Spinal cord (tissue), 10 donors: ENCODE data around the gene UNC79. TPM values are rescaled to one million over a fixed set of nuclear protein-coding genes. Genes with fewer than 3 reads are reported as not detected.
"Not testable (repeated sequence)": the region's sequence is repeated elsewhere in the genome, so short reads cannot be mapped to it uniquely, and the experiment has no call there.

Source experiments
- DNase-seq, 6 donors: peaks; one replicate each; pipeline versions ENCODE4 v3.0.0 to v3.0.0-alpha.2; 2013 to 2015; ENCODE audit warnings: low spot score in 6 of 6, low read depth in 4 of 6
- H3K27ac ChIP-seq: one replicate; pipeline ENCODE4 v1.5.1; 2013; ENCODE audit warnings: low read depth, low read length, control low read depth
- H3K27me3 ChIP-seq: one replicate; pipeline ENCODE4 v1.6.1; 2013; ENCODE audit warnings: low read length; ENCODE audit not compliant: control insufficient read depth, insufficient read depth
- H3K36me3 ChIP-seq: one replicate; pipeline ENCODE4 v1.6.1; 2013; ENCODE audit warnings: low read length; ENCODE audit not compliant: control insufficient read depth, insufficient read depth
- H3K4me1 ChIP-seq: one replicate; pipeline ENCODE4 v1.6.1; 2013; ENCODE audit warnings: low read length; ENCODE audit not compliant: control insufficient read depth, insufficient read depth
- H3K4me3 ChIP-seq: one replicate; pipeline ENCODE4 v1.5.1; 2013; ENCODE audit warnings: low read depth, low read length, control low read depth
- H3K9me3 ChIP-seq: one replicate; pipeline ENCODE4 v1.6.1; 2013; ENCODE audit warnings: low read length; ENCODE audit not compliant: control insufficient read depth, insufficient read depth
- WGBS: methylation state at CpG from one replicate; pipeline ENCODE4 v1.1.5; 2013; ENCODE audit warnings: missing lambda C conversion rate; ENCODE audit not compliant: insufficient coverage; 5-methylcytosine and 5-hydroxymethylcytosine counted together
- polyA plus RNA-seq, 2 donors: library from polyadenylated mRNA; unstranded; fragments of 120-200 nt; gene quantifications; one replicate each; pipeline ENCODE4 v1.2.1, GENCODE V29; 2013; ENCODE audit not compliant: insufficient read length in 2 of 2
- total RNA-seq, 2 donors: library from RNA; depleted of rRNA in 1 of 2; stranded (reverse); fragments of 120-200 nt in 1 of 2; fragments of >200 nt in 1 of 2; gene quantifications; one replicate each; pipeline versions ENCODE4 v1.2.3 to v1.2.4, GENCODE V29; 2013 to 2014
- donor health status: healthy.

Gene UNC79
- total and polyA plus RNA-seq, 4 donors = 7.9 to 20.7 (median 15.1) TPM

GRCh38 chr14:93480867-93481266 lies 50.1 kb downstream of the UNC79 start:
- no peak overlapping the region for H3K4me3 ChIP-seq
- no peaks in the 10 kb centered on the region for H3K9me3 ChIP-seq
- H3K27me3 ChIP-seq = no peaks in the 10 kb centered on the region

GRCh38 chr14:93481758-93482157 lies 51.0 kb downstream of the UNC79 start:
- H3K9me3 ChIP-seq = no peaks in the 10 kb centered on the region
- H3K27me3 ChIP-seq = no peaks in the 10 kb centered on the region
- no peak overlapping the region for H3K4me3 ChIP-seq
- DNase-seq = no peak
- no CpG with 5 or more reads among the region's 2 CpGs for WGBS
- H3K4me1 ChIP-seq = no peaks in the 10 kb centered on the region
- peaks cover 6% of the 10 kb centered on the region for H3K36me3 ChIP-seq
- no peak overlapping the region for H3K27ac ChIP-seq

More at GRCh38 chr14:93480867-93481266, 50.1 kb downstream of the UNC79 start:
- Histone ChIP-seq H3K4me1 (no peaks in the 10 kb centered on the region), H3K27ac (no peak overlapping the region), H3K36me3 (peaks cover 6% of the 10 kb centered on the region)
- DNase-seq = no peak

GRCh38 chr14:93490001-93490400 lies 59.3 kb downstream of the UNC79 start:
- no peak overlapping the region for H3K27ac ChIP-seq
- H3K9me3 ChIP-seq = no peaks in the 10 kb centered on the region
- DNase-seq = no peak
- no CpG with 5 or more reads among the region's 1 CpG for WGBS
- H3K4me1 ChIP-seq = no peaks in the 10 kb centered on the region
- peaks cover 6% of the 10 kb centered on the region for H3K36me3 ChIP-seq
- H3K4me3 ChIP-seq = no peak overlapping the region
- no peaks in the 10 kb centered on the region for H3K27me3 ChIP-seq

GRCh38 chr14:93493054-93493453 lies 62.3 kb downstream of the UNC79 start:
- Histone ChIP-seq H3K4me1 (no peaks in the 10 kb centered on the region), H3K36me3 (peaks cover 12% of the 10 kb centered on the region), H3K4me3 (no peak overlapping the region), H3K9me3 (no peaks in the 10 kb centered on the region), H3K27ac (no peak overlapping the region), H3K27me3 (no peaks in the 10 kb centered on the region)
- 77% methylated on average over 5 of the region's 5 CpGs for WGBS
- peak in 1 of 6 donors; percentile 11 for DNase-seq

- H3K4me1 ChIP-seq, H3K27me3 ChIP-seq, H3K9me3 ChIP-seq, H3K27ac ChIP-seq, H3K4me3 ChIP-seq, DNase-seq: not testable (repeated sequence)
- WGBS = no CpG with 5 or more reads among the region's 2 CpGs
- peaks cover 12% of the 10 kb centered on the region for H3K36me3 ChIP-seq
Observed at GRCh38 chr14:93493622-93494021, 62.9 kb downstream of the UNC79 start.

GRCh38 chr14:93496856-93497741 lies 66.4 kb downstream of the UNC79 start:
- H3K36me3 ChIP-seq = peaks cover 9% of the 10 kb centered on the region
- no peak overlapping the region for H3K4me3 ChIP-seq
- no peaks in the 10 kb centered on the region for H3K27me3 ChIP-seq
- H3K27ac ChIP-seq = no peak overlapping the region
- peak in 1 of 6 donors; percentile 49 for DNase-seq
- WGBS = no CpG with 5 or more reads among the region's 3 CpGs
- H3K9me3 ChIP-seq = no peaks in the 10 kb centered on the region
- H3K4me1 ChIP-seq = no peaks in the 10 kb centered on the region

GRCh38 chr14:93510056-93510455 lies 79.3 kb downstream of the UNC79 start:
- Histone ChIP-seq H3K36me3 (no peaks in the 10 kb centered on the region), H3K27me3 (no peaks in the 10 kb centered on the region), H3K9me3 (no peaks in the 10 kb centered on the region), H3K4me1 (no peaks in the 10 kb centered on the region), H3K4me3 (no peak overlapping the region), H3K27ac (no peak overlapping the region)
- no peak for DNase-seq
- WGBS = no CpG with 5 or more reads among the region's 1 CpG

GRCh38 chr14:93511001-93511400 lies 80.3 kb downstream of the UNC79 start:
- no peaks in the 10 kb centered on the region for H3K27me3 ChIP-seq
- no peak overlapping the region for H3K27ac ChIP-seq
- no peaks in the 10 kb centered on the region for H3K36me3 ChIP-seq
- no peak overlapping the region for H3K4me3 ChIP-seq
- no peaks in the 10 kb centered on the region for H3K4me1 ChIP-seq
- H3K9me3 ChIP-seq = no peaks in the 10 kb centered on the region
- 100% methylated on average over 1 of the region's 5 CpGs for WGBS
- DNase-seq = no peak

GRCh38 chr14:93520053-93520607 lies 89.4 kb downstream of the UNC79 start:
- no CpG with 5 or more reads among the region's 3 CpGs for WGBS
- no peak overlapping the region for H3K27ac ChIP-seq
- no peaks in the 10 kb centered on the region for H3K27me3 ChIP-seq

GRCh38 chr14:93522221-93522620 lies 91.5 kb downstream of the UNC79 start:
- H3K4me3 ChIP-seq = no peak overlapping the region

More at GRCh38 chr14:93520053-93520607, 89.4 kb downstream of the UNC79 start:
- Histone ChIP-seq H3K4me3 (no peak overlapping the region), H3K9me3 (peaks cover 12% of the 10 kb centered on the region), H3K36me3 (no peaks in the 10 kb centered on the region), H3K4me1 (no peaks in the 10 kb centered on the region)
- DNase-seq = no peak

More at GRCh38 chr14:93522221-93522620, 91.5 kb downstream of the UNC79 start:
- Histone ChIP-seq H3K36me3 (no peaks in the 10 kb centered on the region), H3K27ac (no peak overlapping the region), H3K9me3 (peaks cover 12% of the 10 kb centered on the region), H3K27me3 (no peaks in the 10 kb centered on the region), H3K4me1 (no peaks in the 10 kb centered on the region)
- DNase-seq = no peak
